ENCODE data around the gene SP5. TPM values are rescaled to one million over a fixed set of nuclear protein-coding genes. Genes with fewer than 3 reads are reported as not detected.

Gene SP5
- total RNA-seq, 1 experiment from 2014 or later: 0.98 TPM

- H3K4me2 ChIP-seq (ENCODE audit: low read length): no peak overlapping the region
- H3K27ac ChIP-seq (ENCODE audit: low read depth, low read length): no peak overlapping the region
- H3K36me3 ChIP-seq (ENCODE audit: control insufficient read depth in 1 of 2, insufficient read depth in 2 of 2, low read length in 2 of 2): no peaks in the 10 kb centered on the region
- H3K9me2 ChIP-seq (ENCODE audit: insufficient read depth): no peaks in the 10 kb centered on the region
- BruUV-seq (replicated peaks): no TSS peak
- ChIA-PET POLR2A (no interaction called here), RAD21 (ENCODE audit: low non-redundant PET in 1 of 2, low total read pairs in 2 of 2, uncharacterized antibody in 2 of 2, unreplicated experiment in 2 of 2) (no interaction called here), CTCF (no interaction called here)
- H3K27me3 ChIP-seq (ENCODE audit: insufficient read depth, low read length): no peaks in the 10 kb centered on the region
- H3K79me2 ChIP-seq (ENCODE audit: insufficient read depth, low read length): no peaks in the 10 kb centered on the region
- no peaks in the 10 kb centered on the region for H3K9me3 ChIP-seq (ENCODE audit: control insufficient read depth in 1 of 2, insufficient read depth in 1 of 2, low read depth in 1 of 2, low read length in 2 of 2)
- H3K9ac ChIP-seq (ENCODE audit: low read length): no peak overlapping the region
- TF ChIP-seq SIN3A (IDR thresholded peaks at IDR 0.05; ENCODE audit: low read depth) (no peak), EGR1 (IDR thresholded peaks at IDR 0.05; ENCODE audit: low read depth) (no peak), FOSL1 (IDR thresholded peaks at IDR 0.05; ENCODE audit: low read depth) (no peak), POLR2AphosphoS5 (IDR thresholded peaks at IDR 0.05; ENCODE audit: low read depth, low read length) (no peak), ZNF274 (IDR thresholded peaks at IDR 0.05; ENCODE audit: low read depth, low read length) (no peak), EZH2phosphoT487 (IDR thresholded peaks at IDR 0.05; ENCODE audit: borderline replicate concordance) (no peak), ZFX (IDR thresholded peaks at IDR 0.05) (no peak), REST (IDR thresholded peaks at IDR 0.05; ENCODE audit: low read depth) (no peak), ZBTB33 (IDR thresholded peaks at IDR 0.05; ENCODE audit: extremely low read depth, insufficient replicate concordance, low read length) (no peak), JUND (IDR thresholded peaks at IDR 0.05) (no peak), CBX3 (IDR thresholded peaks at IDR 0.05; ENCODE audit: low read depth) (no peak), MAX (IDR thresholded peaks at IDR 0.05) (no peak), POLR2A (IDR thresholded peaks at IDR 0.05; ENCODE audit: borderline replicate concordance, extremely low read depth, insufficient read depth, insufficient read length) (no peak), RAD21 (IDR thresholded peaks at IDR 0.05; ENCODE audit: low read depth) (no peak), TCF7L2 (IDR thresholded peaks at IDR 0.05; ENCODE audit: borderline replicate concordance, extremely low read depth, insufficient read depth, insufficient read length) (no peak)
- H3K4me3 ChIP-seq (replicated peaks in 1 of 2; ENCODE audit: low read depth in 1 of 2, low read length in 2 of 2): no peak overlapping the region
- ATAC-seq (no peak), DNase-seq (ENCODE audit: low read depth, low spot score) (no peak)
- no peak overlapping the region for H2AFZ ChIP-seq (ENCODE audit: low read depth, low read length, poor library complexity, severe bottlenecking)
- no peaks in the 10 kb centered on the region for H4K20me1 ChIP-seq (ENCODE audit: insufficient read depth)
- intact Hi-C loops (cut with micrococcal nuclease): no loop called here
- peaks cover 3 to 18% of the 10 kb centered on the region in 2 experiments; a peak in 3 of 4 replicates for H3K4me1 ChIP-seq (ENCODE audit: control insufficient read depth in 1 of 2, insufficient read depth in 2 of 2, low read length in 2 of 2)
Observed at GRCh38 chr2:170710609-170710979, 4.5 kb upstream of the SP5 start.
